C4-2B (cell line): Measurements from ENCODE around the gene NLGN1.

ENCODE experiments used
- CTCF ChIP-seq: fragments of 450-650 bp; conservative IDR thresholded peaks from 2 replicates; pipeline ENCODE4 v1.5.1; 2017; ENCODE audit warnings: mild to moderate bottlenecking
- ZFX ChIP-seq: fragments of 450-650 bp; IDR thresholded peaks from 2 replicates; pipeline ENCODE4 v1.6.1; 2017

- TF ChIP-seq CTCF (no peak), ZFX (no peak)
Measured at GRCh38 chr3:174169736-174170135, 772.2 kb downstream of the NLGN1 start.
